NCI-H1105 (cell line): Measurements from ENCODE around the gene APBB3.
"Not testable (repeated sequence)": the region's sequence is repeated elsewhere in the genome, so short reads cannot be mapped to it uniquely, and the experiment has no call there.

Experiments used
- DNase-seq: peaks from one replicate; lab custom pipeline; 2025; lab: John Stamatoyannopoulos, UW

The APBB3 gene, protein sequence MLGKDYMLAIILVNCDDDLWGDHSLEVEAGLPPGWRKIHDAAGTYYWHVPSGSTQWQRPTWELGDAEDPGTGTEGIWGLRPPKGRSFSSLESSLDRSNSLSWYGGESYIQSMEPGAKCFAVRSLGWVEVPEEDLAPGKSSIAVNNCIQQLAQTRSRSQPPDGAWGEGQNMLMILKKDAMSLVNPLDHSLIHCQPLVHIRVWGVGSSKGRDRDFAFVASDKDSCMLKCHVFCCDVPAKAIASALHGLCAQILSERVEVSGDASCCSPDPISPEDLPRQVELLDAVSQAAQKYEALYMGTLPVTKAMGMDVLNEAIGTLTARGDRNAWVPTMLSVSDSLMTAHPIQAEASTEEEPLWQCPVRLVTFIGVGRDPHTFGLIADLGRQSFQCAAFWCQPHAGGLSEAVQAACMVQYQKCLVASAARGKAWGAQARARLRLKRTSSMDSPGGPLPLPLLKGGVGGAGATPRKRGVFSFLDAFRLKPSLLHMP

DNA sequence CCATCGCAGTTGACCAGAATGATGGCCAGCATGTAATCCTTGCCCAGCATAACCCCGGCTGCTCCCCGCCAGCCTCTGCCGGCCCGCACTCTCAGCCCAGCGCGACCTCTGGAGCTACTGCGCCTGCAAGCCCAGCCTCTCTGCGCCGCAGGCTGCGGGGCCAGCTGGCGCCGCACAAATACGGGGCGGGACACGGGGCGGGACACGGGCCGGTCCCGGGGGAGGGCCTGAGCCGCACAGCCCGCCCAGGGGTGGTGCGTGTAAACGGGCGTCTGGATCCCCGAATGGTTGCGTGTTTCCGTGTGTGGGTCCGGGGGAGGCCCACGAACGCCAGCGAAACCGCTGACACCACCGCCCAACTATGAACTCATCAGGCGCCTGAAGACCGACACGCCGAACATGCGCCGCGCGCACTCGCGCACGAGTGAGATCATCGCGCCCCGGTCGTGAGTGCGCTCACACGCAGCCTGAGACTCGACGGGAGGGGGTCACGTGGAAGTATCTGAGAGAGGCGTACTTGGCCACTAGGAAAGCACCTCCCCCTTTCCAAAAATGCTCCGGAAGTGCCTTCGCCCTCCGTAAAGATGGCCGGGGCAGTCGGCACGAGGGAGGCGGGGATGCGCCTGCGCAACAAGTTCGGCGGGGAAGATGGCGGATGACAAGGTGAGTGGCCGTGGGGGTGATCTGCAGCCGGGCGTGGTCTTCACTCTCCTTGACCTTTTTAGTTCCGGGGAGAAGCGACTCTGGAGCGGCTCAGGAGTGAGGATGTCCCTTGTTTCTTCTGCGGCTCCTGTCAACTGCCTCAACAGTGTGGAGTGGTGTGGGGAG lies at the start of gene APBB3, which contains the start of gene SLC35A4:
Gene APBB3, minus strand, starts transcription at position 403 of the 828 bp plus-strand sequence. Its CDS starts 353 bp downstream, at position 50.
Gene SLC35A4, plus strand, starts transcription at position 633 of the 828 bp plus-strand sequence. CDS start 2,342 bp downstream, outside the sequence.
- peak; percentile 87 for DNase-seq

DNA sequence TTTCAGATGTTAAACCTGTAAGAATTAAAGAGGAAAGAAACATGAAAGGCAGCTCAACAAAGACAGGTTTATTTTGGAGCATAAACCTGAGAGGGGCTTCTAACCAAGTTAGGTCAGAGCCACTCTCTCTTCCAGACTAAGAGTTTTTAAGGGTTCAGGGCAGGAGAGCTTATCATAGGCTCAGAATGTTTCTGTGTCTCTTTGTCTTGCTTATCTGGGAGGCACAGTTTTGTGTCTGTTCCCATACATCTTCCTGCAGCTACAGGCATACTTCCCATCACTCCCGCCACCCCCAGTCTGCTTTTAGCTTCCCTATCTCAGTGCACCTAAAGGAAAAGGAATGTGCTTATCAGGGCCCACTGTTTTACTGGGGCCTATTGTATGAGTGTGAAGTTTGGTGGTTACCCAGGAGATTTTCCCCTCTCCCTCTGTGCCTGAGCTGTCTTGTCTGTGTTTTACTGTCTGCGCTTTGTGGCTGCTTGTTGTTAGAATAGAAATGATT lies 46.7 kb upstream of the APBB3 start:
- DNase-seq: no peak

DNA sequence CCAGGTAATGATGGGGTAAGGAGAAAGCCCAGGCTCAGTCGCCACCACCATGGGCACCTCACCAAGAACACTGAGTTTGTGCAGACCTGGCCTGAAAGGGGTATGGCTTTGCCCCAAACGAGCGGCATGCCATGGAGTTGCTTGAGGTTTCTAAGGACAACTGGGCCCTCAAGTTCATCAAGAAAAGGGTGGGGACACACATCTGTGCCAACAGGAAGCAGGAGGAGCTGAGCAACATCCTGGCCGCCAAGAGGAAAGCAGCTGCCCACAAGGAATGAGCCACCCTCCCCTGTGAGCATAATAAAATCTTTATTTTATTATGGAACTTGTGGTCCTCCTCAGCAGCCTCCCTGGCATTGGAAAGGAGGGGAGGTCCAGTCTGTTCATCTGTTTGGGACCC lies 44.7 kb upstream of the APBB3 start:
- no peak for DNase-seq

DNA sequence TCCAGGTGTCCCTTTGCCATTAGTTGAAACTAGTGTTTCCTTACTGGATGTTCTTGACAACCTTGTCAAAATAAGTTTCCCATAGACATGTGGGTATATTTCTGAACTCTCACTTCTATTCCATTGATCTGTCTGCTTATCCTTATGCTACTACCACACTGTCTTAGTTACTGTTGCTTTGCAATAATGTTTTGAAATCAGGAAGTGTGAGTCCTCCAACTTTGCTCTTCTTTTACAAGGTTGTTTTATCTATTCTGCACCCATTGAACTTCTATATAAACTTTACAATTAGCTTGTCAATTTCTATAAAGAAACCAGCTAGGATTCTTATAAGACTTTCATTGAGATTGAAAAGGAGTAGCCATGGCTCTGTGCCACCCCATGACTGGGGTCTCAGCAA lies 44.3 kb upstream of the APBB3 start:
- no peak for DNase-seq

DNA sequence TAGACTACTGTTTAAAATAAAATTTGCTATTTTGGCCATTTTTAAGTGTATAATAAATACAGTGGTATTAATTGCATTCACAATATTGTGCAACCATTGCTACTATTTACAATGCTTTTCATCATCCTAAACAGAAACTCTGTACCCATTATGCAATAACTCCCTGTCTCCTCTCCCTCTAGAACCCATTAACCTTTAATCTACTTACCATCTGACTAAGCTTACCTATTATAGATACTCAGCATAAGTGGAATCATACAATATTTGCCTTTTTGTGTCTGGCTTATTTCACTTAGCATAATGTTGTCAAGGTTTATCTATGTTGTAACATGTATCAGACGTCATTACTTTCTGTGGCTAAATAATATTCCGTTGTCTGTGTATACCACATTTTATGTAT lies 42.6 kb upstream of the APBB3 start:
- DNase-seq: no peak

DNA sequence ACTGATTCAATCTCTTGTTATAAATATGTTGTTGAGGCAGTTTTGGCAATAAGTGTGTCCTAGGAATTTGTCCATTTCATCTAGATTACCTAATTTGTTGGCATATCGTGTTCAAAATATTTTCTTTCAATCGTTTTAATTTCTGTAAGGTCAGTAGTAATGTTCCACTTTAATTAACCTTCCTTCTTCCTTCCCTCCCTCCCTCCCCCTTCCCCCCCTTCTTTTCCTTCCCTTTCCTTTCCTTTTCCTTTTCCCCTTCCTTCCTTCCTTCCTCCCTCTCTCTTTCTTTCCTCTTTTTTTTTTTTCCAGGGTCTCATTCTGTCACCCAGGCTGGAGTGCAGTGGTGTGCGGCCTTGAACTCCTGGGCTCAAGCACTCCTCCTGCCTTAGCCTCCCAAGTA lies 41.5 kb upstream of the APBB3 start:
- no peak for DNase-seq

DNA sequence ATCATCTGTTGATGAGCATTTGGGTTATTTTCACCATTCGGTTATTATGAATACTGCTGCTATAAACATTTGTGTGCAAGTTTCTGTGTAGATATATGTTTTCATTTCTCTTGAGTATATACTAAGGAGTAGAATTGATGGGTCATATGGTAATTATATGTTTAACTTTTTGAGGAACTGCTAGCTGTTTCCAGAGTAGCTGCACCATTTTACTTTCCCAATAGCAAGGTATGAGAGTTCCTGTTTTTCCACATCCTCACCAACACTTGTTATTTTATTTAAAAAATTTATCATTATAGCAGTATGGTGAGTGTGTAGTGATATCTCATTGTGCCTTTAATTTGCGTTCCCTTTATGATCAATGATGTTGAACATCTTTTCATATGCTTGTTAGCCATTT lies 39.3 kb upstream of the APBB3 start:
- DNase-seq: no peak

DNA sequence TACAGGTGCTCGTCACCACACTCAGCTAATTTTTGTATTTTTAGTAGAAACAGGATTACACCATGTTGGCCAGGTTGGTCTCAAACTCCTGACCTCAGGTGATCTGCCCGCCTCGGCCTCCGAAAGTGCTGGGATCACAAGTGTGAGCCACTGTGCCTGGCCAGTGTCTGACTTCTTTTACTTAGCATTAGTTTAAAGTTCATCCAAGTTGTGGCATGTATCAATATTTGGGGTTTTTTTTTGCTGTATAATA lies 39.0 kb upstream of the APBB3 start:
- DNase-seq: not testable (repeated sequence)

DNA sequence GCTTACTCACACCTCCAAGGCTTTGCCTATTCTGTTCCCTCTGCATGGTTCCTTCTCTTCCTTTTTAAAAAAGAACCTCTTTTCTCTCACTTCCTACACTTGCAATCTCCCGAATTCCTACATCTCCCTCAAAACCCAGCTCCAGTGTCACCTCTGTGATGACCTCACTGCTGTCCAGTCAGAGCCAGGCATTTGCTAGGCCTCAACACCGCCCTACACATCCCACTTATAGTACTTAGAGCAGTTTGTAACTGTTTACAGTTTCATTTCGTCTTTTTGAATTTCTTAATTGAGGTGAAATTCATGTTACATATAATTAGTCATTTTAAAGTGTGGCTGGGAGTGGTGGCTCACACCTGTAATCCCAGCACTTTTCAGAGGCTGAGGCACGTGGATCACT lies 37.7 kb upstream of the APBB3 start:
- DNase-seq: no peak

DNA sequence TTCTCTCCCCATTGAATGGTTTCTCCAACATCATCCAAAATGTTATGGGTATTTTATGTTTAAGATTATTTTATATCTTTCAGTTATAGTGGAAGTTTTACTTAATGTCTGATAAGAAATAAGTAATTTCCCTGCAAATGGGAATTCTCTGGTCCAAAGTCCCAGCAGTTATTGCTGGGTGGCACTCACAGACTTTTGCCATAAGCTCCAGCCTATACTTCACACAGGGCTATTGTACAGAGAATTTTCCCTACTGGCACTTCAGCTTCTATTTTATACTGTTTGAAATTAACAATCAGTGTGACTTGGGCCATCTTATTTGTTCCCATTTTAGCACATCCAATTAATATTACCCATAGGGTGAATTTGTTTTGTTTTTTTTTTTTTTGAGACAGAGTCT lies 35.7 kb upstream of the APBB3 start:
- no peak for DNase-seq

DNA sequence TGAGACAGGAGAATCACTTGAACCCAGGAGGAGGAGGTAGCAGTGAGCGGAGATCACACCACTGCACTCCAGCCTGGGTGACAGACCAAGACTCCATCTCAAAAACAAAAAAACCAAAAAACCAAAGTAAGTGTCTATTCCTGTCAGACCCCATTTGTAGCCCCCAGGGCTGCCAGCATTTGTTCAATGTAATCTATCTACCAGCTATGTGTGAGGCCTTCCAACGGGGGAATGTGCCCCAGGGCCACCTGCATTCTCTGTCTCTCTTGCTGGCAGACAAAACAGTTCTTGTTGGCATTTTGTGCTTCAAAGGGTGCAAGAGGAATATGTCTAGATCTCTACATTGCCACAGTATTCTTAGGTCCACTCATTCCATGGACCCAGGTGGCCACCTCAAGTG lies 34.4 kb upstream of the APBB3 start:
- DNase-seq: no peak

DNA sequence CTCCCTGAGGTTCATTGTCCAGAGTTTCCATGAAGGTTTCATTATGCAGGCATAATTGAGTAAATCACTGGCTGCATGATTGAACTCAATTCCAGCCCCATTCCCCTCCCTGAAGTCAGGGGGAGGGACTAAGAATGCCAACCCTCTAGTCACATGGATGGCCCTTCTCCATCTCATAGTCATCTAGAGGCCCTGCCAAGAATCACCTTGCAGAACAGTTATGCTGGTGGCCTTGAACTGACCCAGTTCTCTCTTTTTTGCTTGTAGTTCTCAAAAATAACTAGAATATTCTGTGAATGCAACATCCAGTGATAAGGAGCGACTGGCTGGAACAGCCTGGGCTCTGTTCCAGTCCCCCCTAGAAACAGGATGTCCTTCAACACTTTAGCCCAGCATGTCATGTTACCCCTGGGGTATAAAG lies 31.9 kb upstream of the APBB3 start:
- DNase-seq: no peak

DNA sequence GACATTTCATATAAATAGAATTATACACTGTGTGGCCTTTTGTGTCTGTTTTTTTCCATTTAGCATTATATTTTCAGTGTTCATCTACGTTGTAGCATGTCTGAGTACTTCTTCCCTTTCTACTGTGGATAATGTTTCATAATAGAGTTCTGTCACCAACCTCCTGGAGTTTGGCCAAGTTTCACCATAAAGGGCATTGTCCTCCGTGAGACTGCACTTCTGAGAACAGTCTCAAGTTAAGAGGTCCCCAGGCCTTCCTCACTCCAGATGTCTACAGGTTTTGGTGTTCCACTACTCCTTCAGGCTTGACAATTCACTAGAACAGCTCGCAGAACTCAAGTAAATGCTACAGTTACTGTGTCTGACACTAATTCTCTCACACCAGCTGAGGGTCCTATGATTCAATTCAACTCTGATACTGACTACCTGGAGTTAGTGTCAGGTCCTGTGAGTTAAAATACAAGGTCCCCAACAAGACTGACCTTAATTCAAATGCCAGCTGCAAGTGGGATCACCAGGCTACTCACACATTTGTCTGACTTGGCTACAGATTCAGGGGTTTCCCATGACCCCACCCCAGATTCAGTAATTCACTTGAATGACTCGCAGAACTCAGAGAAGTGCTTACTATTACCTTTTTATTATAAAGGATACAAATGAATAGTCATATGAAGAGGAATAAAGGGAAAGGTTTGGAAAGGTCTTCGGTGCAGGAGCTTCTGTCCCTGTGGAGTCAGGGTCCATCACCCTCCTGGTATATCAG lies 31.3 kb upstream of the APBB3 start:
- no peak for DNase-seq

DNA sequence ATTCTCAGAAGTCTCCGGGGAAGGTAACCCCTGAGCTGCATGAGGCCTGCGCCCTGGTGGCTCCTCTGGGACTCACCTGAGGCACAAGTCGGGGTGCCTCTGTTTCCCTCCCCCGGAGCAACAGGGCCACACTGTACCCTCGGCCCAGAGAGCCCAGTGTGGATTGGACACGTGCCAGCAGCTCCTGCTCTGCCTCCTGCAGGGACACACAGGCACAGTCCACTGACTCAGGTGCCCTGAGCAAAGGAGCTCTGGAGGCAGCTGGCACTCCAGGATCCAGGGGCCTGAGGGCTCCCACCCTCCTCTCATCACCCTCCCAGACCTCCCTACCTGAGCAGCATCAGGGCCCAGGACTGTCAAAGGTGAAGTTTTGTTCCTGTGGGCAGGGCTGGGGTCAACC lies 29.8 kb upstream of the APBB3 start:
- no peak for DNase-seq

DNA sequence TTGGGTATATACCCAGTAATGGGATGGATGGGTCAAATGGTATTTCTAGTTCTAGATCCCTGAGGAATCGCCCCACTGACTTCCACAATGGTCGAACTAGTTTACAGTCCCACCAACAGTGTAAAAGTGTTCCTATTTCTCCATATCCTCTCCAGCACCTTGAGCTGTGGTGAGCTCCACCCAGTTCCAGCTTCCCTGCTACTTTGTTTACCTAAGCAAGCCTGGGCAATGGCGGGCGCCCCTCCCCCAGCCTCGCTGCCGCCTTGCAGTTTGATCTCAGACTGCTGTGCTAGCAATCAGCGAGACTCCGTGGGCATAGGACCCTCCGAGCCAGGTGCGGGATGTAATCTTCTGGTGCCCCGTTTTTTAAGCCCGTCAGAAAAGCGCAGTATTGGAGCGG lies 28.7 kb upstream of the APBB3 start:
- not testable (repeated sequence) for DNase-seq

DNA sequence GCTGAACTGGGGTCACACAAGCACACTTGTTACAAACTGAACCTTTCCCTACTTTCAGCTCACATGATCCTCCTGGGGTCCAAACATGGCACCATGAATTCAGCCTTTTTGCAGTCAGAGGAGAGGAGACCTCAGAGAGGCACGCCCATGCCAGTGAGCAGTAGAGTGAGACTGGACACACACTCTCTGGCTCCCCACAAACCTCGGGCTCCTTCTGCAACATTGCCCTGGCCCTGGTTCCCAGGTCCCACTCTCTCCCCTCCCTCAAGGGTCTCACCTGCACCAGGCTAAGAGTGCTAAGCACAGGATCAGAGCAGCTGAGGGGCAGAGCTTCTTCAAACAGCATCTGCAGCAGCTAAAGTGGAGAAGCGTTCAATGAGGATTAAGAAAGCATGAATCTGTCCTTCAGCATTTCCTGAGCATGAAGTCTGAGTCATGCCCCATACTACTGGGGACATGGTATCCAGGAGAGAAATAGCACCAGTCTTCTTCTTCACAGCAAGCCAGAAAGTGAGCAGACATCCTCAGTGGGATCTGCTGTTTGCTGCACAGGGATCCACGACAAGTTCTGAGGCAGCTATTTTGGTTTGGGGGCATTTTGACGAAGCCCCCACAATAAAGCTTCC lies 27.5 kb upstream of the APBB3 start:
- DNase-seq: no peak

DNA sequence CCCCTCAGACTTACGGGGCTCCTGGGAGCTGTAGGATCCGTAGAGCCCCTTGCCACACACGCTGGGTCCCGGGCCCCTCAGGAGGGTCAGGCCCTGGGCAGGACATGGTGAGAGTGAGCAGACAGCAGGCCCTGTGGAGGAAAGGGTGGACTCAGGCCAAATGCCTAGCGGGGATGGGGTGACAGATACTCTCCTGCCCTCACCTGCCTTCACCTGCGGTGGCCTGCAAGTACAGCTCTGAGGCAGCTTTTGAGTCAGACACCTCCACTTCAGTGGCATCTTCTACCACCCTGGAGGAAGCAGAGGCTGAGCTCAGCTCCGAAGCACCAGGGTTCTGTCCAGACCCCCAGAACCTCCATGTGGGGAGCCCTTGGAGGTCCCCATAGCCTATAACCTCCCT lies 26.5 kb upstream of the APBB3 start:
- no peak for DNase-seq

DNA sequence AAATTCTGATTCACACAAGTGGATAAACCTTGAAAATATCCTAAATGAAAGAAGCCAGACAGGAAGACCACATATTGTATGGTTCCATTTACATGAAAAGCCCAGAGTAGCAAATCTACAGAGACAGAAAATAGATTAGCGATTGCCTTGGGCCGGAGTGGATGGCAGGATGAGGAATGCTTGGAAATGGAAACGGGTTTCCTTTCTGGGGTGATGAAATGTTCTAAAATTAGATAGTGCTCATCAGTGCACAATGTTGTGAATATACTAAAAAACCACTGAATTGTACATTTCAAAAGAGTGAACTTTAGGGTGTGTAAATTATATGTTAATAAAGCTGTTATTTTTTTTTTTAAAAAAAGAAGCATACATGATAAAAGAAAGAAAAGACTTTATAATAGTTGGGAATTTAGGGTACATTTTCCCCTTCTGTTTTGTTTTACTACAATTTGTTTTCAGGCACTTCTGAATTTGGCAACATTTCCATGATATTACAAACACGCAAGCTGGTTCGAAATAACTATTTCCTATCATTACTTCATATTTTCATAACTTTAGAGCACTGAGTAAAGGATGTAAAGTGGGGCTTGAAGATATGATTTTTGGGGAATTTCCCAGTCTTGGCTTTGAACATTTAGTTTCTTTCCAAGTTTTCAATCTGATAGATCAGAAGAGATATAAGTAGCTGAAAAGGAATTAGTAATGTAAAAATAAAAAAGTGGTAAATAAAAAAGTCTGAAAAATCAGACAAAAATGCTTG lies 24.1 kb upstream of the APBB3 start:
- no peak for DNase-seq

DNA sequence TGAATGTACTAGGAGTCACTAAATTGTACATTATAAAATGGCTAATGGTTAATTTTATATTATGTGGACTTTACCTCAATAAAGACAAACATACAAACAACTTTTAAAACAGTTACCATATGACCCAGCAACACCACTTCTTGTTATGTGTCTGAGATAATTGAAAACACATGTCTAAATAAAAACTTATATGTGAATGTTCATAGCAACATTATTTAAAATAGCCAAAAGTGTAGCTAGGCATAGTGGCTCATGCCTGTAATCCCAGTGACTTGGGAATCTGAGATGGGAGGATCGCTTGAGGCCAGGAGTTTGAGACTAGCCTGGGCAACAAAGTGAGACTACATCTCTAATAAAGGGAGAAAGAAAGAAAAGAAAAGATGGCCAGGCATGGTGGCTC lies 23.1 kb upstream of the APBB3 start:
- no peak for DNase-seq

DNA sequence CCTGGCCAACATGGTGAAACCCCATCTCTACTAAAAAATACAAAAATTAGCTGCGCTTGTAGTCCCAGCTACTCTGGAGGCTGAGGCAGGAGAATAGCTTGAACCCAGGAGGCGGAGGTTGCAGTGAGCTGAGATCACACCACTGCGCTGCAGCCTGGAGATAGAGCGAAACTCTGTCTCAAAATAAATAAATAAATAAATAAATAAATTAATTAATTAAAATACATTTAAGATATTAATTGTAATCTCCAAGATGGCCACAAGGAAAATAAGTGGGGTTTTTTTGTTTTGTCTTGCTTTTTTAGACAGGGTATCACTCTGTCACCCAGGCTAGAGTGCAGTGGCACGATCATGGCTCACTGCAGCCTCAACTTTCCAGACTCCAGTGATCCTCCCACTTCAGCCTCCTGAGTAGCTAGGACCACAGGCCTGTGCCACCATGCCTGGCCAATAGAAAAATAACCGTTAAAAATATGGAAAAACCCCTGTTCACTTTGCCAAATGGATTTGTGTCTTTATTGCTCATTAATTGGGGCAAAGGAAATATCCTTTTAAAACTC lies 14.9 kb upstream of the APBB3 start:
- DNase-seq: not testable (repeated sequence)

DNA sequence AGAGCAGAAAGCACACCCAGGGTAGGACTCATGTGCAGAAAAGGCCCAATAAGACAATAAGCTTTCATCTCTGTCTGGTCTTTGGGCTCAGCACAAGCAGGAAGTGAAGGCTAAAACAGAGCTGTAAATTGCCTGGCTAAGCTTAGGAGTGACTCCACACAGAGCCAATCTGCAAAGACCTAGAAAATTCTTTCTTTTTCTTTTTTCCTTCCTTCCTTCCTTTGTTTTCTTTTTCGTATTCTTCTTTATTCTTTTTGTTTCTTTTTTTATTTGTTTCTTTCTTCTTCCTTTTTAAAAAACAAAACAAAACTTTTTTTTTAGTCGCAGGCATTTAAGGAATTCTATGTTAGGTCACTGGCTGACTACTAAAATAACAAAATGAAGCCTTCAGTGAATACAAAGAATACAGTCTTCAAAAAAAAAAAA lies 12.4 kb upstream of the APBB3 start:
- DNase-seq: no peak
